Stimulated activated CD4-positive, alpha-beta T cell treated with anti-CD3 and anti-CD28 coated beads, Interleukin-4, amount 100 ng/mL, for 24 hours (primary cell): Measurements from ENCODE around the gene CCDC180.
"Not testable (repeated sequence)": the region's sequence is repeated elsewhere in the genome, so short reads cannot be mapped to it uniquely, and the experiment has no call there.

Source experiments
- DNase-seq: peaks from one replicate; pipeline ENCODE4 v3.0.0-alpha.2; 2020

Gene CCDC180

DNA sequence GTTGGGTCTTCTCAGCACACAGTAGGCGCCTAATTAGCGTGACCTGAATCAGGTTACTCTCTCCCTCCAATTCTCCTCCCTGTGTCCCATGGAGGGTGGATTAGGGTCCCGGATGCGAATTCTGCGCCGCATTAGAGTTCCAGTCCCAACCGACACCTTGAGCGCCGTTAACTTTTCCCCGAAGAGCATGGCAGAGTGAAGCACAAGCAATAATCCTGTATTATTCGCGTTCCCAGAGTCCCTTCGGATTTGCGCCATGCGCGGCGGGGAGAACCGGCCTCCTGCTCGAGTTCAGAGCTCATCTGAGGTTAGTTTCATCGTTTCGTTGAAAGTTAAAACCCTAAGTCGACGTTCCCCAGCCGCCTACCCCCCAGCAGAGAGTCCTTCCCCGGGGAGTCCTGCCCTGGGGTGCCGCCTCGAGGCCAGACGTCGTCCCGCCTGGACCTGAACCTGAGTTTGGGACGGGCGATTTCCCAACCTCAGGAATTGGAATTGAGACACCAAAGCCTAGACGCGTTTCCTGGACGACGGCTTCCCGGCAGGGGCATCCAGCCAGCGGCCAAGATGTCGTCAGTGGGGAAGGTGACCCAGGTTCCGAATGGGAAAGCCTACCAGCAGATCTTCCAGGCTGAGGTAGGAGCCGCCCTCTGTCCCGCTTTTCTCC lies at the start of gene CCDC180:
CCDC180 (plus strand) TSS at position 160 of the 664 bp plus-strand sequence; CDS start at position 565, 405 bp downstream.
- DNase-seq: no peak

DNA sequence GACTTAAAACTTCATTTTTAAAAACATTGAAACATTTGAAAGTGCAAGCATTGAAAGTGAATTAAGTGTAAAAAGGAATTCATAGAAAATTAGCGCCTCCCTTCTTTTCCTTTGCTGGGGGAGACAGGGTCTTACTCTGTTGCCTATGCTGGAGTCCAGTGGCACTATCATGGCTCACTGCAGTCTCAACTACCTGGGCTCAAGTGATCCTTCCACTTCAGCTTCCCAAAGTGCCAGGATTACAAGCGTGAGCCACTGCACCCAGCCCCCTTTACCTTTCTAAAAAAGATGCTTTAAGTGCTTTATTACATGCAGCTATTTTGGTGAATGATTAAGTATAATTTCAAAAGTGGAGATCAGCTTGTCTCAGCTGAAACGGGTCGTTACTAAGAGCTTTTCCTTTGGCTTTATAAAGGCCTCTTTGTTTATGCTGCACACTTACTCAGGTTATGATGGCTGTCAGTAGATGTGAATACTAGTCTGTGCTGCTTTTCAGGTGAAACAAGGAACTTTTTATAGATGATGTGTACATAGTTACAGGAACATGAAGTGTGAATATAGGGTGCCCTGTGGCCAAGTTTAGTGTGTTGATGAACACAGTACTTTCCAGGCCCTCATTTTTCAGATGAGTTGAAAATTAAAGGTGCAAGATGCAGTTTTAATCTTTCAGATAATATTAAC lies 47.5 kb upstream of the CCDC180 start:
- not testable (repeated sequence) for DNase-seq

DNA sequence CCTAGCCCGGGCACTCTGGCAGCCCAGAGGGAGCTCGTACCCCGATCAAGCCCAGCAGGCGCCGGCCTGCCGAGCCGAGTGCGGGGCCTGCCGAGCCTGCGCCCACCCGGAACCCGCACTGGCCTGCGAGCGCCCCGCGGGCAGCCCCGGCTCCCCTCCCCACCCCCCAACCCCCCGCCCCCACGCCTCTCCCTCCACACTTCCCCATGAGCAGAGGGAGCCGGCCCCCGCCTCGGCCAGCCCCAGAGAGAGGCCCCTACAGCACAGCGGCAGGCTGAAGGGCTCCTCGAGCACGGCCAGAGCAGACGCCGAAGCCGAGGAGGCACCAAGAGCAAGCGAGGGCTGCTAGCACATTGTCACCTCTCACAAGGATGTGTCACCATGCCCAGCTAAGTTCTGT lies 36.2 kb upstream of the CCDC180 start:
- DNase-seq: no peak

DNA sequence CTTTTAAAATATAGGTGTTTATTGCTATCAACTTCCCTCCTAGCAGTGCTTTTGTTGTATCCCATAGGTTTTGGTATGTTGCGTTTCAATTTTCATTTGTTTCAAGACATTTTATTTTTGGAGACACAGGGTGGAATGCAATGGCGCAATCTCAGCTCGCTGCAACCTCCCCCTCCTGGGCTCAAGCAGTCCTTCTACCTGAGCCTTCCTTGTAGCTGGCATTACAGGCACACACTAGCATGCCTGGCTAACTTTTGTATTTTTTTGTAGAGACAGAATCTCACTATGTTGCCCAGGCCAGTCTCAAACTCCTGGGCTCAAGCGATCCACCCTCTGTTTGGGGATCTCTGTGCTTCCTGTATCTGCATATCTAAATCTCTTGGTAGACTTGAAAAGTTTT lies 35.4 kb upstream of the CCDC180 start:
- no peak for DNase-seq

DNA sequence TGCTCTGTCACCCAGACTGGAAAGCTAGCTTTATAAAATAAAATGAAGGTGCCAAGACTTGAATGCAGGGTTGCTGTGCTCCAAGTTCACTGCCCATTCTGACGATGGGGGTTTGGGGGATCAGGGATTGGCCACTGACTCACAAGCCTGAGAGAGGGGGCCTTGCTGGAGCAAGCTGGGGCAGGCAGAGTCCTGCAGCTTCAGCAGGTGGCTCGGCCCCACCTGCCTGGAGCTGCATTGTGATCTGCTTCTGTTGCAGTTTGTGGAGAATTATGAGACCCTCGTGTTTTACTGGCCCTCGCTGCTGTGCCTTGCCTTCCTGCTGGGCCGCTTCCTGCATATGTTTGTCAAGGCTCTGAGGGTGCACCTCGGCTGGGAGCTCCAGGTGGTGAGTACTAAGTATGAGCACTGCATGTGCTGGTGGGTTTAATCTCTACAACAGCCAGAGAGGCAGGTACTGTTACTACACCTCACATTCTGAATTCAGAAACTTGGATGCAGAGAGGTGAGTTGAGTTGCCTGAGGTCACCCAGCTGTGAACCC lies 31.1 kb upstream of the CCDC180 start:
- DNase-seq: no peak

DNA sequence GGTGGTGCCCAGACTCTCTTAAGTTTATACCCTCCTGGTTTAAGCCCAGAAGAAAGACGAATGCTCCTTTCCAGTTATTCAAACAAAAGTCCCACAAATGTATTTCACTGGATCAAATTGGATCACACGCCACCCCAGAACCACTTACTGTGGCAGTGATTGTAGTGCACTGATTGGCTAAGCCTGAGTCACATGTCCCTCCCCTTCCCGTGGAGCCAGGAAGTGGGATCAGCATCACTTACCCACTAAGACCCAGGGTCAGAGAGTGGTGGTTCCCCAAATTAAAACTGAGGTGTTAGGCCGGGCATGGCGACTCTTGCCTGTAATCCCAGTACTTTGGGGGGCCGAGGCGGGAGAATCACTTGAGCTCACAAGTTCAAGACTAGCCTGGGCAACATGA lies 29.5 kb upstream of the CCDC180 start:
- DNase-seq: no peak

DNA sequence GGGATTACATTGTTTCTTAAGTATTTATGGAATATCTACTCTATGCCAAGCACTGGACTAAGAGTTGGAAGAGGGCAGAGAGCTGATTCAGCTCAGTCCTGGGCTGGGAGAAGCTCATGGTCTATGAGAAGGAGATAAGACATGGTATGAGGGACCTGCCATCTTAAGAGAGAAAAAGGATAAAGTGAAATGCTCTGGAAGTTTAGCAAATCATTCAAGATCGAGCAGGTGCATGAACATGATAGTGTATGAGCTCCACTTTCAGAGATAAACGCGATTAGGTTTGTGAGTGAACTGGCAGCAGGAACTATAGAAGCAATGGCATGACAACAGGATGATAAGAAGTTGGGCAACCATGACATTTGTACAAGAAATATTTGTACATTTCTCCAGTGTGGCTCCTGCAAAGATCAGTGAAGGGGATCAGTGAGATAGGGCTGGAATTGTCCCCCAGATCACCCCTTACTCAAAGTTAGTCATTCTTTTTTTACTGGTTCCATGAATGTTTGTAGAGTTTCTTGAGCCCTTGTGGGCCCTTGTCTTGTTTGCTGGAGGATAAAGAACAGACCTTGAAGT lies 26.6 kb upstream of the CCDC180 start:
- DNase-seq: no peak

DNA sequence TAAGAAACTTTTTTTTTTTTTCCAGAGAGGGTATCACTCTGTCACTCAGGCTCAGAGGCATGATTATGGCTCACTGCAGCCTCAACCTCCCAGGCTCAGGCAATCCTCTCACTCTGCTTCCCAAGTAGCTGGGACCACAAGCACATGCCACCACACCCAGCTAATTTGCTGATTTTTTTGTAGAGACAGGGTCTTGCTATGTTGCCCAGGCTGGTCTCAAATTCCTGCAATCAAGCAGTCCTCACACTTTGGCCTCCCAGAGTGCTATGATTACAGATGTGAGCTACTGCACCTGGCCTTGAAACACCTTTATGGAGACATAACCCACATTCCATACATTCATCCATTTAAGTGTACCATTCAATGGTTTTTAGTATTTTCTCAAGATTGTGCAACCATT lies 23.7 kb upstream of the CCDC180 start:
- DNase-seq: no peak

DNA sequence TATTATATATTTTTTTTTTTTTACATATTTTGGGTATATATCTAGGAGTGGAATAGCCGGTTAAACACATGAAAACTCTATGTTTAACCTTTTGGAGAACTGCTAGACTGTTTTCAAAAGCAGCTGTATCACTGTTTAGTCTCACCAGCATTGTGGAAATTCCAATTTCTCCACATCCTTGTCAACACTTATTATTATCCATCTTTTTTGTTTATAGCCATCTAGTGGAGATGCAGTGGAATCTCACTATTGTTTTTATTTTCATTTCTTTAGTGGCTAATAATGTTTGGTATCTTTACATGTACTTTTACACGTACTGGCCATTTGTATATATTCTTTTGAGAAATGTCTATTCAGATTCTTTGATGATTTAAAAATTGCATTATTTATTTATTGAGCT lies 22.7 kb upstream of the CCDC180 start:
- no peak for DNase-seq

DNA sequence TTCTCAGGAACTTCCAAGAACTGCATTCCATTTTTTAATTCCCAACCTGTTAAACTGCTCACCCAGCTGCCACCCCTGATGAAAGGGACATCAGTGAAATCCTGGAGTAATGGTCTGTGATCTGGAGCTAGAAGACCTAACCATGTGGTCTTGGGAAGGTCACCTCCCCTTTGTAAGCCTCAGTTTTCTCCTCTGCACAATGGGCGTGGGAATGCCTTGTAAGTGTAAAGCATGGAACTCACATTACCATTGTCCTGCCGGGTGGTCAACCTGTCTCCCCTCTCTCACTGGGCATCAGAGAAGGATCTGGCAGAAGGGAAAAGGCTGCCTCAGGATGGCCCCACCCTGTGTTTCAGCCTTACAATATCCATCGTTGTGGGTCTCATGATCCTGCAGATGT lies 15.3 kb upstream of the CCDC180 start:
- no peak for DNase-seq

DNA sequence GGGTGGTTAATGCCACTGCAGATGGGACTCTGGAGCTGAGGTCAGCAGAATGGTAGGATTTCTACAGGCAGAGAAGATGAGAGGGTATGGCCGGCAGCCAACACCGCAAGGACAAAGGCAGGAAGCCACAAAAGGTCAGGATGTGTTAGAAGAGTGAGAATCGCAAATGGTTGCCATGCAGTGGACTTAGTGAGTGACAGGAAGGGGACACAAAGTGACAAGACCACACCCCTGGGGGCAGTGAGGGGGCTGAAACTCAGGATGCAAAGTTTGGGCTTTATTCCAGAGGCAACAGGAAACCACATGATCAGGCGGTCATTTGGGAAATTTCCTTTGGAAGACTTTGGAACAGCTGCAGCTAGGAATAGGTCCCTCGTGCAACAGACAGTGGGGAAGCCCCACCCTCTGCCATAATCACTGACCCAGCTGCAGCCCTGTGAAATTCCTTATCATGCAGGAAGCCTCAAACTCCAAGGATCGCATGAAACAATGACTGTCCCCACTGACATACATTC lies 14.2 kb upstream of the CCDC180 start:
- no peak for DNase-seq

DNA sequence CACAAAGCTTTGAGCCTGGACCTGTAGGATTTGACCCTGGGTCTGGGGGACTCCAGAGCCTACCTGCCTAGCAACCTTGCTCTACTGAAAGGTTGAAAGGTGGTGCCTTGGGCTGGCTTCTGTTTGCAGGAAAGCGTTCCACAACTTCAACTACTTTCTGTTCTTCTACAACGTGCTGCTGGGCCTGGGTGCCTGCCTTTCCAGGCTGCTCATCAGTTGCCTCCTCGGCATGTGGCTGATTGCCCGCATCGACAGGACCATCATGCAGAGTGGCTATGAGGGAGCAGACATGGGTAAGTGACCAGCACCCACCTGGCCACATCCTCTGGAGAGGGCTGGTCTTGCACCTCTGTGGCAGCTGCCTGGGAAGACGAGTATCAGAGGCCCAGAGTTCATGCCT lies 13.6 kb upstream of the CCDC180 start:
- DNase-seq: no peak

DNA sequence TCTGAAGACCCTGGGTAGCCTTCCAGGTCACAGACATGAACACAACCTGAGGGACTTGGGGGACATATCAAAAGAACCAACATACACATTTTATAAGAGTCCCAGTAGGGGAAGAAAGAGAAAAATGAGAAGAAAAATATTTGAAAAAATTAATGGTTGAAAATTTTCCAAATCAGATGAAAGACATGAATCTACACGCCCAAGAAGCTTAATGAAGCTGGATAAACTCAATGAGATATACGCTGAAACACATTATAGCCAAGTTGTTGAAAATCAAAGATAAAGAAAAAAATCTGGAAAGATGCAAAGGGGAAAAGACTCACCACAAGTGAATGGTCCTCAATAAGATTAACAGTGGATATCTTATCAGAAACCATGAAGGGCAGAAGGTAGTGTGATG lies 9.6 kb upstream of the CCDC180 start:
- DNase-seq: no peak

DNA sequence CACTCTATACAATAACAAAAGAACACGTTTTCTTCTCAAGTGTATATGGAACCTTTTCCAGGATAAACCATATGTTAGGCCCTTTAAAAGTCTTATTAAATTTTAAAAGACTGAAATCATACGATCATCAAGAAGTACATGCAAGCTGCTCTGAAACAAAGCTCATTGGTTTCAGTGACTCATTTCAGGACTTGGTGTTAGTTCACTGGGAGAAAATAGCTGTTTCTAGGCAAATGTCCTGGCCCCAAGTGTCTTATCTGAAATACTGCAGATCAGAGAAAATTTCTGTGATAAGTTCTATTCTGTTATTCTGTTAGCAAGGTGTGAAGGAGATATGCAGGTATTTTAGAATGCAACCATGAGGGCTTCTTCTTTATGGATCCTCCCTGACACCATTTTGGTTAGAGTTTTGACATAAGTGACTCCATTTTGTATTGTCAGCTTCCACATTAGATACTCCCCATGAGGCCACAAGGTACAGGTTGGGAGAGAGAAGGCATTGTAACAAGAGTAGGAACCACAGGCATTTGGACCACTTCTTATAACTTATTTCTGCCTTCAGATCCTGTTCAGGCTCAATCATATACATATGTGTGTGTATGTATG lies 7.5 kb upstream of the CCDC180 start:
- no peak for DNase-seq

DNA sequence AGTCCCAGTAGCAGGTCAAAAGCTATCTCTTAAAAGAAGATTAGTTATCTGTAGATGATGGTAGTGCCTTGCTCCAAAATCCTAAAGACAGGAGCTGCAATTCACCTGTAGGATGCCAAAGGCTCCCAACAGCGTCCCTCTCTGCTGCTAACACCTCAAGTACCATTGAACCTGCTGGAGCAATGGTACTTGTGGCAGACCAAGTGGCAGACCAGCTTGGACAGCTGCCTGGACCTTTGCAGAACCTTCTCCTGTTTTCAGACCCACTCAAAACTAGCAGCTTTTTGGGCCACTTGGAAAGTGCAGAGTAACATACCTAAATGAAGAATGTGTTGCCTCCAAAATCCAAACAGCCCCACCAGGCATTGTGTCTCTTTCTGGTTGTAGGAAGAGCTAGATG lies 6.9 kb upstream of the CCDC180 start:
- no peak for DNase-seq

DNA sequence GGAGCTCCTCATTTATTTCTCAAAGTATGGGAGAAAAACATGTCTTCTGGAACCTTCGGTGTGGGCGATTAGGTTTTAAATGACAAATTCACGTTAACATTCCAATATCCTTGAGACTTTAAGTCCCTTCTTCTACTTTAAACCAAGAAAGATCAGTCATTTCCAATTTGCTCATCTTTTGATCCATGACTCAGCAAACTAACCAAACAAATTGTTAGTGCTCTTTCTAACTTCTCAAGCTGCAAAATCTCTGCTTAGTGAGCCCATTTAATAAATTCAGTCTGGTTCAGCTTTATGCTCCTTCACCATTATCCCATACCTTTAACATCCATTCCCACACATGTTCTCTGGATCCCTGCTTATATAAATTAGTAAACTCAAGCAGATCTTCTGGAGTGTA lies 5.5 kb upstream of the CCDC180 start:
- DNase-seq: no peak

DNA sequence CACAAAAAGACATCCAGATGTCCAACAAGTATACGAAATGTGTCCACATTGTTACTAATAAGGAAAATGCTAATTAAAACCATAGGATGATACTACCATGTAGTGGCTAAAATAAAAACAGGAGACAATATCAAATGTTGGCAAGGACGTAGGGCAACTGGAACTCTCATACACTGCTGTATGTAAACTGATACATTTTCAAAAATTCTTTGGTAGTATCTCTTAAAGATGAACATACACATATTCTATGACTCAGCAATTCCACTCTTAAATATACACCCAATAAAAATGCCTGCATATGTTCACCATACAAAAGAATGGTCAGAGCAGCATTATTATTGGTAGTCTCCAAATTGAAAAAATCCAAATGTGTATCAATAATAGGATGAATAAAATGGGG lies 2.9 kb upstream of the CCDC180 start:
- DNase-seq: no peak

DNA sequence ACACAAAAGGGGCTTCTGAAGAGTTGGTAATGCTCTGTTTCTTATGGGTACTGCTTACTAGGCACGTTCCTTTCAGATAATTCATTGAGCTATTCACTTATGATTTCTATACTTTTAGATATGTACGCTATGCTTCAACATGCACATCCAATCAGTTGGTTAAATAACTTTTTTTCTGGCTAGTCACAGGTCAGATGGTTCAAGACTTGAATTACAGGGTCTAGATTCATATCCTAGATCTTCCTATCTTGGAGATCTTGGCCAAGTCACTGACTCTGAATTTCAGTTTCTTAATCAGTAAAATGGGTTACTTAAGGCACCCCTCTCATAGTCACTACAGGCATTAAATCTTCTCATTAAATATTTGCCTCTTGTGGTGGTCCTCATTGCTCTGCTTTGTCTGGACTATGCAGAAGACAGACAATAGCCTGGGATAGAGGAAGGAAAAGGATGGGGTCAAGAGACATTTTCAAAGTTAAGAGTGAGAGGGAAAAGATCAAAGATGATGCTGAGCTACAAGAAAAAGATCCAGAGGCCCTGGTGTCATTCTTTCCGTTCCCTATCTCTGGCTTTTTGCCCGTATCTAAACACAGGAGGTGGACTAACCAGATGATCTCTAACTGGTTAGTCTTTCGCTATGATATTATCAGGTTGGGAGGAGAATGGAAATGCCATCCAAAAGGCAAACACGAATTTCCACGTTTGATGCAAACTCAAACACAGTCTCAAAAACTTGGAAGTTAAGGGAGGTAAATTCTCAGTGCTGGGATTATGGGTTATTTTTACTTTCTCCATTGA lies 1.8 kb upstream of the CCDC180 start:
- no peak for DNase-seq

DNA sequence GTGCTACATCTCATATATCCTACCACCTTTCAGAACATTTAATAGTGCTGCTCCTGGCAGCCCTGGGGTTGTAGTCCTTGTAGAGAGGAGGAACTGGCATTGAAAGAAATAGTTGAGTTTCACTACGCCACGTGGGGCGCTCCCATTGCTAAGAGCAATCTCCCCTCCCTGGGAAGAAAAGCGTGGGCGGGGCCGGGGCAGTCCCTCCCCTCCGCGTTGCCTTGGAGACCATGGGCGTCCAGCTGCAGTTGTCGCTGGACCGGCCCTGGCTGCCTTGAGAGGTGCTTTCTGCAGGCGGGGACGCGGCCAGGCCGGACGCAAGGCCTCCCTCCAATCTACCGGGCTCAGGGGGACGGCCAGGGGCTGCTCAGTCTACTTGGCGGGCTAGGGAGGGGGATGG lies 368 bp upstream of the CCDC180 start:
- no peak for DNase-seq

DNA sequence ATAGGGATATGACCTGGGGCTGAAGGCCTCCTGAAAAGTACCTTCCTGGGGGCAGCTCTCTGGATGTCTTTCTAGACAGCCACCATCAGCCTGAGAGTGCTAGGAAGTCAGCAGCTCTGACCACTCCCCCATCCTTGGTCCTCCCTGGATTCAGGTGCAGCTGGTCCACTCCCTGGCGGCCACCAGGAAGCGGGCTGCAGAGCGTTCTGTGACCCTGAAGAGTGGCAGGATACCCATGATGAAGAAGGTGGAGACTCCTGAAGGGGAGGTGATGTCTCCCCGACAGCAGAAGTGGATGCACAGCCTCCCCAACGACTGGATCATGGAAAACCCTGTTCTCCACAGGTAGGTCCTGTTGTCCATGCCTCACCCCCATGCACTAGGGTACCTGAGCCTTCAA lies 1.8 kb downstream of the CCDC180 start:
- no peak for DNase-seq

DNA sequence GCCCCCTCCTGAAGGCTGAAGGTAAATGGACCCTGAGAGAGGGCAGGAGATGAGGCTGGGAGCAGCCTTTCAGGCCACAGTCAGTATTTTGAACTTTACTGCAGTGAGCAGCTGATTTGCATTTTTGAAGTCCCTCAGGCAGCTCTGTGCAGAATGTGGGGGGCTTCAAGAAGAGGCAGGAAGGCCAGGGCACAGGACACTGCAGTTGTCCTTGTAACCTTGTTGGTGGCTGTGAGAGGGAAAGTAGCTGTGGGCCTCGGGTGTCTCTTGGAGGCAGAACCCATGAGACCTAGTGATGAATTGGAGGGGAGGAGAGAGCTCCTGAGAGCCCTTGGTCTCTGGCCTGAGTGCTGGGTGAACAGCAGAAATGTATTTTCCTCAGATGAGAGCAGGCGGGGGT lies 2.6 kb downstream of the CCDC180 start:
- DNase-seq: no peak

DNA sequence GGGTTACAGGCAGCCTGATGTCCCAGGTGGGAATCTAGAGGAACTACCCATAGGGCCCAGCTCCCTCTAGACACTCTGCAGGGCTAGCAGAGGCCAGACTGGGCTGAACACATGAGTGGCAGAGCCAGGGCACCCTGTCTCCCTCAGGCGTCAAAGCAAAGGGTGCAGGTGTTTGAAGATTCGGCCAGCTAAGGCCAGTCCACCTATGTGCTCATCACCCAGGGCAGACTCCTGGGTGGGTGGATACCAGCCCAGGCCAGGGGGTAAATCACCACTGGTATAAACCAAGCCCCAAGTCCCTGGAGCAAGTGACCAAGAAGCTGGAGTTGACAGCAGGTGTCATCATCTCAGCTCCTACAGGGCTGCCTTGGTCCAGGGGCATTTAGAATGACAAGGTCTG lies 3.4 kb downstream of the CCDC180 start:
- DNase-seq: no peak
